ENCODE results near the gene ACAP3. TPM values are rescaled to one million over a fixed set of nuclear protein-coding genes. Genes with fewer than 3 reads are reported as not detected.

ACAP3 gene
- total RNA-seq, 6 experiments from 2014 or later: 39.4 to 50.8 (median 42.6) TPM

- Mint-ChIP-seq H3K36me3 (ENCODE audit: low read depth) (no peaks in the 10 kb centered on the region), H3K27ac (no peak overlapping the region), H3K4me3 (no peak overlapping the region), H3K4me1 (ENCODE audit: low read depth) (peaks cover 6% of the 10 kb centered on the region), H3K9me3 (no peaks in the 10 kb centered on the region), H3K27me3 (ENCODE audit: insufficient read depth) (peaks cover 3% of the 10 kb centered on the region; the same call in 1 of the 2 replicates)
- no peak for DNase-seq
- TF ChIP-seq, protein P1, sequence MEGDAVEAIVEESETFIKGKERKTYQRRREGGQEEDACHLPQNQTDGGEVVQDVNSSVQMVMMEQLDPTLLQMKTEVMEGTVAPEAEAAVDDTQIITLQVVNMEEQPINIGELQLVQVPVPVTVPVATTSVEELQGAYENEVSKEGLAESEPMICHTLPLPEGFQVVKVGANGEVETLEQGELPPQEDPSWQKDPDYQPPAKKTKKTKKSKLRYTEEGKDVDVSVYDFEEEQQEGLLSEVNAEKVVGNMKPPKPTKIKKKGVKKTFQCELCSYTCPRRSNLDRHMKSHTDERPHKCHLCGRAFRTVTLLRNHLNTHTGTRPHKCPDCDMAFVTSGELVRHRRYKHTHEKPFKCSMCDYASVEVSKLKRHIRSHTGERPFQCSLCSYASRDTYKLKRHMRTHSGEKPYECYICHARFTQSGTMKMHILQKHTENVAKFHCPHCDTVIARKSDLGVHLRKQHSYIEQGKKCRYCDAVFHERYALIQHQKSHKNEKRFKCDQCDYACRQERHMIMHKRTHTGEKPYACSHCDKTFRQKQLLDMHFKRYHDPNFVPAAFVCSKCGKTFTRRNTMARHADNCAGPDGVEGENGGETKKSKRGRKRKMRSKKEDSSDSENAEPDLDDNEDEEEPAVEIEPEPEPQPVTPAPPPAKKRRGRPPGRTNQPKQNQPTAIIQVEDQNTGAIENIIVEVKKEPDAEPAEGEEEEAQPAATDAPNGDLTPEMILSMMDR (IDR thresholded peaks at IDR 0.05): no peak
Observed at GRCh38 chr1:1287288-1288110, 20.2 kb downstream of the ACAP3 start.

GRCh38 chr1:1286313-1287261 is 21.1 kb downstream of the ACAP3 start:
- Mint-ChIP-seq H3K27me3 (ENCODE audit: insufficient read depth) (peaks cover 5% of the 10 kb centered on the region; the same call in 1 of the 2 replicates), H3K9me3 (no peaks in the 10 kb centered on the region), H3K4me1 (ENCODE audit: low read depth) (peaks cover 15% of the 10 kb centered on the region), H3K27ac (no peak overlapping the region), H3K36me3 (ENCODE audit: low read depth) (no peaks in the 10 kb centered on the region), H3K4me3 (no peak overlapping the region)
- TF ChIP-seq, protein P1 (IDR thresholded peaks at IDR 0.05): no peak
- DNase-seq: no peak

DNA sequence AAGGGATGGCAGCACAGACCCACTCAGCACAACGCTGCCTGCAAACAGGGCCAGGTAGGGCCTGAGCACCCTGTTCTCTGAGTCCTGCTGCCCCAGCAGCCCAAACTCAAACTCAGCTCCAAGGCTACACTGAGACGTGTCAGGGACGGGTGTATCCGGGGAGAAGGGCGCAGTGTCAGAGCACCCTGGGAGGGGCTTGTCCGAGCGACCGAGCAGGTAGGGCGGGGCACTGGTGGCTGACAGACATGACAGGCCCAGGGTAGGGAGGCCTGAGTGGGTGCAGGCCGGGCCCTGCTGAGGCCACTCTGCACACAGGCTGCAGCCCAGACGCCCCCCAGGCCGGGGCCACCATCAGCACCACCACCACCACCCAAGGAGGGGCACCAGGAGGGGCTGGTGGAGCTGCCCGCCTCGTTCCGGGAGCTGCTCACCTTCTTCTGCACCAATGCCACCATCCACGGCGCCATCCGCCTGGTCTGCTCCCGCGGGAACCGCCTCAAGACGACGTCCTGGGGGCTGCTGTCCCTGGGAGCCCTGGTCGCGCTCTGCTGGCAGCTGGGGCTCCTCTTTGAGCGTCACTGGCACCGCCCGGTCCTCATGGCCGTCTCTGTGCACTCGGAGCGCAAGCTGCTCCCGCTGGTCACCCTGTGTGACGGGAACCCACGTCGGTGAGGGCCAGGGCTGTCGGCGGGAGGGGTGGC is 22.0 kb downstream of the ACAP3 start:
- no peak overlapping the region for H3K4me3 Mint-ChIP-seq
- peaks cover 15% of the 10 kb centered on the region for H3K4me1 Mint-ChIP-seq (ENCODE audit: low read depth)
- H3K9me3 Mint-ChIP-seq: no peaks in the 10 kb centered on the region

GRCh38 chr1:1285102-1285571 is 22.6 kb downstream of the ACAP3 start:
- no peaks in the 10 kb centered on the region for H3K9me3 Mint-ChIP-seq
- H3K4me3 Mint-ChIP-seq: no peak overlapping the region
- no peak for DNase-seq
- no peak overlapping the region for H3K27ac Mint-ChIP-seq
- H3K4me1 Mint-ChIP-seq (ENCODE audit: low read depth): peaks cover 15% of the 10 kb centered on the region
- H3K27me3 Mint-ChIP-seq (ENCODE audit: insufficient read depth): peaks cover 4% of the 10 kb centered on the region; the same call in 1 of the 2 replicates
- no peaks in the 10 kb centered on the region for H3K36me3 Mint-ChIP-seq (ENCODE audit: low read depth)
- TF ChIP-seq, protein P1 (IDR thresholded peaks at IDR 0.05): no peak

More for the DNA sequence above, 22.0 kb downstream of the ACAP3 start:
- H3K27me3 Mint-ChIP-seq (ENCODE audit: insufficient read depth): peaks cover 4% of the 10 kb centered on the region; the same call in 1 of the 2 replicates
- no peak for DNase-seq
- H3K27ac Mint-ChIP-seq: no peak overlapping the region
- TF ChIP-seq, protein P1 (IDR thresholded peaks at IDR 0.05): no peak
- H3K36me3 Mint-ChIP-seq (ENCODE audit: low read depth): no peaks in the 10 kb centered on the region
